A673 (cell line): ENCODE data around the gene RPE65. TPM values are rescaled to one million over a fixed set of nuclear protein-coding genes. Genes with fewer than 3 reads are reported as not detected.

Experiments
- BruUV-seq: library from RNA; stranded (reverse); fragments of 400-500 nt; replicated peaks from 2 replicates; lab custom pipeline; 2021; lab: Mats Ljungman, UMichigan
- CTCF ChIA-PET: fragments of 300-600 bp; sonication (Branson Sonifier 250); formaldehyde crosslinking; loops from one replicate; lab custom pipeline; 2022; ENCODE audit warnings: antibody characterized with exemption; lab: Charles Lee
- POLR2A ChIA-PET: fragments of 300-600 bp; sonication (Branson Sonifier 250); formaldehyde crosslinking; loops from one replicate; lab custom pipeline; 2022; ENCODE audit warnings: antibody characterized with exemption; ENCODE audit not compliant: low non-redundant PET; lab: Charles Lee
- DNase-seq: peaks from one replicate; pipeline ENCODE4 v3.0.0-alpha.2; 2015; ENCODE audit warnings: low spot score
- H3K27ac ChIP-seq: fragments of 200-600 bp; sonication (generic); 2 replicates; pipeline ENCODE4 v1.5.1; 2016; ENCODE audit warnings: mixed run types, low read depth, mild to moderate bottlenecking, mixed read lengths, antibody characterized with exemption, low read length; ENCODE audit not compliant: poor library complexity, severe bottlenecking
- H3K27me3 ChIP-seq: fragments of 200-600 bp; sonication (generic); replicated peaks from 2 replicates; pipeline ENCODE4 v1.6.1; 2017; ENCODE audit warnings: mixed run types, low read depth, mild to moderate bottlenecking, mixed read lengths, antibody characterized with exemption, low read length; ENCODE audit not compliant: insufficient read depth, poor library complexity
- H3K36me3 ChIP-seq: fragments of 200-600 bp; sonication (generic); 2 replicates; pipeline ENCODE4 v1.6.1; 2016; ENCODE audit warnings: mixed run types, mild to moderate bottlenecking, mixed read lengths, antibody characterized with exemption, low read length; ENCODE audit not compliant: insufficient read depth, poor library complexity, severe bottlenecking
- H3K4me1 ChIP-seq: fragments of 200-600 bp; sonication (generic); 2 replicates; pipeline ENCODE4 v1.6.1; 2017; ENCODE audit warnings: mixed run types, mild to moderate bottlenecking, mixed read lengths, antibody characterized with exemption, low read length; ENCODE audit not compliant: insufficient read depth, poor library complexity, severe bottlenecking
- H3K4me3 ChIP-seq: fragments of 200-600 bp; sonication (generic); 2 replicates; pipeline ENCODE4 v1.5.1; 2016; ENCODE audit warnings: low read depth, mixed run types, mild to moderate bottlenecking, mixed read lengths, low read length; ENCODE audit not compliant: poor library complexity, severe bottlenecking
- H3K9me3 ChIP-seq: fragments of 200-600 bp; sonication (generic); 2 replicates; pipeline ENCODE4 v1.6.1; 2016; ENCODE audit warnings: mixed run types, low read depth, mild to moderate bottlenecking, mixed read lengths, antibody characterized with exemption, low read length; ENCODE audit not compliant: poor library complexity, severe bottlenecking
- EZH2 ChIP-seq: fragments of 200-600 bp; sonication (generic); IDR thresholded peaks from 2 replicates; pipeline ENCODE4 v1.6.1; 2017; ENCODE audit warnings: borderline replicate concordance, low read depth, mild to moderate bottlenecking, mixed read lengths, antibody characterized with exemption, low read length; ENCODE audit not compliant: poor library complexity, severe bottlenecking
- intact Hi-C: fragments of 100-400 bp; cut with micrococcal nuclease; formaldehyde crosslinking; loops from one replicate; pipeline ENCODE4 v1.10.0; 2022; ENCODE audit not compliant: unreplicated experiment
- total RNA-seq: library from RNA; stranded (reverse); gene quantifications from 2 replicates; pipeline ENCODE4 v1.2.3, GENCODE V29; 2021
- TF ChIP-seq, protein P1 (sequence below): fragments of 300-800, 200-600 bp; sonication (generic); conservative IDR thresholded peaks from 2 replicates; pipeline ENCODE4 v1.5.1; 2017; ENCODE audit warnings: low read depth, mild to moderate bottlenecking, antibody characterized with exemption, low read length, moderate library complexity, mixed read lengths

RPE65 gene
- total RNA-seq, 1 experiment from 2014 or later, result not detected

GRCh38 chr1:68438310-68438709, 11.4 kb downstream of the RPE65 start:
- H3K27ac ChIP-seq, result no peak overlapping the region
- BruUV-seq, result no TSS peak
- H3K4me1 ChIP-seq, result peaks cover 10% of the 10 kb centered on the region
- no peak for TF ChIP-seq EZH2
- TF ChIP-seq, protein P1, sequence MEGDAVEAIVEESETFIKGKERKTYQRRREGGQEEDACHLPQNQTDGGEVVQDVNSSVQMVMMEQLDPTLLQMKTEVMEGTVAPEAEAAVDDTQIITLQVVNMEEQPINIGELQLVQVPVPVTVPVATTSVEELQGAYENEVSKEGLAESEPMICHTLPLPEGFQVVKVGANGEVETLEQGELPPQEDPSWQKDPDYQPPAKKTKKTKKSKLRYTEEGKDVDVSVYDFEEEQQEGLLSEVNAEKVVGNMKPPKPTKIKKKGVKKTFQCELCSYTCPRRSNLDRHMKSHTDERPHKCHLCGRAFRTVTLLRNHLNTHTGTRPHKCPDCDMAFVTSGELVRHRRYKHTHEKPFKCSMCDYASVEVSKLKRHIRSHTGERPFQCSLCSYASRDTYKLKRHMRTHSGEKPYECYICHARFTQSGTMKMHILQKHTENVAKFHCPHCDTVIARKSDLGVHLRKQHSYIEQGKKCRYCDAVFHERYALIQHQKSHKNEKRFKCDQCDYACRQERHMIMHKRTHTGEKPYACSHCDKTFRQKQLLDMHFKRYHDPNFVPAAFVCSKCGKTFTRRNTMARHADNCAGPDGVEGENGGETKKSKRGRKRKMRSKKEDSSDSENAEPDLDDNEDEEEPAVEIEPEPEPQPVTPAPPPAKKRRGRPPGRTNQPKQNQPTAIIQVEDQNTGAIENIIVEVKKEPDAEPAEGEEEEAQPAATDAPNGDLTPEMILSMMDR, result no peak
- intact Hi-C loops, result no loop called here
- ChIA-PET CTCF (no interaction called here), POLR2A (no interaction called here)
- DNase-seq, result no peak
- H3K36me3 ChIP-seq, result no peaks in the 10 kb centered on the region
- no peak overlapping the region for H3K4me3 ChIP-seq
- no peaks in the 10 kb centered on the region for H3K27me3 ChIP-seq
- no peaks in the 10 kb centered on the region for H3K9me3 ChIP-seq

- ChIA-PET POLR2A (no interaction called here), CTCF (no interaction called here)
- Histone ChIP-seq H3K27me3 (no peaks in the 10 kb centered on the region), H3K4me3 (no peak overlapping the region), H3K36me3 (no peaks in the 10 kb centered on the region), H3K4me1 (peaks cover 10% of the 10 kb centered on the region), H3K9me3 (no peaks in the 10 kb centered on the region), H3K27ac (no peak overlapping the region)
- no peak for DNase-seq
- BruUV-seq, result no TSS peak
- intact Hi-C loops, result no loop called here
- no peak for TF ChIP-seq EZH2
- TF ChIP-seq, protein P1, result no peak
Measured at GRCh38 chr1:68433395-68433794, 16.4 kb downstream of the RPE65 start.

- no peak for DNase-seq
- intact Hi-C loops, result no loop called here
- Histone ChIP-seq H3K4me1 (no peaks in the 10 kb centered on the region), H3K4me3 (no peak overlapping the region), H3K27me3 (no peaks in the 10 kb centered on the region), H3K36me3 (no peaks in the 10 kb centered on the region), H3K9me3 (no peaks in the 10 kb centered on the region), H3K27ac (no peak overlapping the region)
- TF ChIP-seq, protein P1, result no peak
- no peak for TF ChIP-seq EZH2
- ChIA-PET POLR2A (no interaction called here), CTCF (no interaction called here)
- BruUV-seq, result no TSS peak
Measured at GRCh38 chr1:68431076-68431475, 18.7 kb downstream of the RPE65 start.
